HG02938 (cell line): ENCODE measurements around the gene CMIP.

Source experiments
- ATAC-seq: cut with Tn5 transposase; IDR thresholded peaks from one replicate; pipeline ENCODE4 v1.9.1; 2021; ENCODE audit warnings: mild to moderate bottlenecking, moderate library complexity; ENCODE audit not compliant: unreplicated experiment

The CMIP gene

GRCh38 chr16:81445966-81446906 lies 1.6 kb downstream of the CMIP start:
- ATAC-seq = no peak

DNA sequence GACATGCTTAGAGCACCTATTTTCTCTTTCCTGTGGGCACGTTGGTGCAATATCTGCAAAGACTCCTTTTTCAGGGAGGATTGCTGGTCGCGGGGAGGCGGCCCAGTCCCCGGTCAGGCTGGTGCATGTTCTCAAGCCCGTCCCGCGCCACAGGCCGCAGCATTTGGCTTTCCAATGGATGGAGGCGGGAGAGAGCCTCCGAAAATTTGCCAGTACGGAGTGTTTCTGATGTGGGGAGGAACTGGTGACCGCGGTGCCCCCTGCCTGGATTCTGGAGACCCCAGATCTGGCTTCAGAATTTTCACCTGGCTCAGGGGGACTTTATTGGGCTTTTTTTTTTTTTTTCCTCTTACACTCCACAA lies 2.3 kb downstream of the CMIP start:
- ATAC-seq = no peak

GRCh38 chr16:81447383-81448101 lies 2.9 kb downstream of the CMIP start:
- no peak for ATAC-seq

- no peak for ATAC-seq
These were observed 3.8 kb downstream of the CMIP start for GRCh38 chr16:81448154-81449131.

DNA sequence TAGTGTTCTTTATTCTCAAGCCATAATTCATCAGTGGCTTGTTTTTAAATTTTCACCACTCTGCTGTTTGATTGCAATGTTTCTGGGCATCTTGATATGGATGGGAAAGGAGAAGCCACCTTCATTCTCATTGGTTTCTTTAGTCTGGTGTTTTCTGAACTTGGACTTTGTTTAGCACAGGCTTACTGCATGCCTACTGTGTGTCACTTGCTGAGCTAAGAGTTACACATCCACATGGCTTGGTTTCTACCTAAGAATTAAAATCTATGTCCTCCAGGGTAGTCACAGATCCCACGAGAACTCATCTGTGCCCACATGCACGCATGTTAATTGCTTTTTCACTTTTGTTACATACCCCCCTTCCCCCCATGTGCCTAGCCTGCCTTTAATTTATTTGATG lies 4.6 kb downstream of the CMIP start:
- no peak for ATAC-seq

DNA sequence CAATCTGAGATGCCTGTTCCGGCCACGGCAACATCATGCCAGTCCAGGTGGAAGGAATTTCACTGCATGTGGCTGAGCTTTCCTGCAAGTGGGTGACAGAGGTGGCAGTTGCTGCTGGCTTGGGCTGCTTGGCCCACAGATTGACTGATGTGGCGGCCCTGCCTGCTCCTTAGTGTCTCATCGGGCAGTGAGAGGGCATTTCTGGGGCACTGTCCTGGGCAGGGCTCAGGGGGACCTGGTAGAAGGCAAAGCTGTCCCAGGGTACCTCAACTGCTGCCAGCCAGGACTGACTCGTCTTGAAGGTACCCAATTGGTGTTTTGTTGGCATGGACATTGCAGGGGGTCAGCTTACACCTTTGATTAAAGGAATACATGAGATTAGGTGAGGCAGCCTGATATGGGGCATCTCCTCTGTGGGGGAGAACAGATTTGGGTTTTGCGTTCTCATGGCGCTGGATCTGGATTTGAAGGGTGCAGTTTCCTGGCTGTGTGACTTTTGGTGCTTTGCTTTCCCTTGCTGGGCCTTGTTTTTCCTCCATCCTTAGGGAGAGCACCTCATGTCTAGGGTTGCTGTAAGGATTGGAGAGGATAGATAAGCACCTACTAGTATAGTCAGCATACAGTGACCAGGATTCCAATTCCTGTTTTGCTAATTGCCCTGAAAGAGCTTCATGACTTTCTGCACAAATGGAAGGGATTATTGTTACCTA lies 5.4 kb downstream of the CMIP start:
- no peak for ATAC-seq

DNA sequence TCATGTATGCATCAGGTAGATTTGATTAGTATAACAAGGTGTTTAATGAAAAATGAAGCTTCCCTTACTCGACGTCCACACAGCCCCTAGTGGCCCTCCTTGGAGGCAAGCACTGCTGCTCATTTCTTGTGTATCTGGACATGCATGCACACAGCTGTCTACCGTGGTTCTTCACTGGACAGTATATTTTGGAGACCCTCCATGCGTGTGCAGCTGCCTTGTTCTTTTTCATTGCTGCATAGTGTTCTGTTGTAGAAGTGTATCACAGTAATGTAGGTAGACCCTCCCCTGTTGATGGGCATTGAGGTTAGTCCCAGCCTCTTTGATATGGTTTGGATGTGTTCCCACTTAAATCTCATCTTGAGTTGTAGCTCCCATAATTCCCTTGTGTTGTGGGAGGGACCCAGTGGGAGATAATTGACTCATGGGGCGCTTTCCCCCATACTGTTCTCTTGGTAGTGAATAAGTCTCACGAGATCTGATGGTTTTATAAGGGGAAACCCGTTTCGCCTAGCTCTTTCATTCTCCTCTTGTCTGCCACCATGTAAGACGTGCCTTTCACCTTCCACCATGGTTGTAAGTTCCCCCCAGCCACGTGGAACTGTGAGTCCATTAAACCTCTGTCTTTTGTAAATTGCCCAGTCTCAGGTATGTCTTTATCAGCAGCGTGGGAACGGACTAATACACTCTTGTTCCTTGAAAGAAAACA lies 6.3 kb downstream of the CMIP start:
- no peak for ATAC-seq

DNA sequence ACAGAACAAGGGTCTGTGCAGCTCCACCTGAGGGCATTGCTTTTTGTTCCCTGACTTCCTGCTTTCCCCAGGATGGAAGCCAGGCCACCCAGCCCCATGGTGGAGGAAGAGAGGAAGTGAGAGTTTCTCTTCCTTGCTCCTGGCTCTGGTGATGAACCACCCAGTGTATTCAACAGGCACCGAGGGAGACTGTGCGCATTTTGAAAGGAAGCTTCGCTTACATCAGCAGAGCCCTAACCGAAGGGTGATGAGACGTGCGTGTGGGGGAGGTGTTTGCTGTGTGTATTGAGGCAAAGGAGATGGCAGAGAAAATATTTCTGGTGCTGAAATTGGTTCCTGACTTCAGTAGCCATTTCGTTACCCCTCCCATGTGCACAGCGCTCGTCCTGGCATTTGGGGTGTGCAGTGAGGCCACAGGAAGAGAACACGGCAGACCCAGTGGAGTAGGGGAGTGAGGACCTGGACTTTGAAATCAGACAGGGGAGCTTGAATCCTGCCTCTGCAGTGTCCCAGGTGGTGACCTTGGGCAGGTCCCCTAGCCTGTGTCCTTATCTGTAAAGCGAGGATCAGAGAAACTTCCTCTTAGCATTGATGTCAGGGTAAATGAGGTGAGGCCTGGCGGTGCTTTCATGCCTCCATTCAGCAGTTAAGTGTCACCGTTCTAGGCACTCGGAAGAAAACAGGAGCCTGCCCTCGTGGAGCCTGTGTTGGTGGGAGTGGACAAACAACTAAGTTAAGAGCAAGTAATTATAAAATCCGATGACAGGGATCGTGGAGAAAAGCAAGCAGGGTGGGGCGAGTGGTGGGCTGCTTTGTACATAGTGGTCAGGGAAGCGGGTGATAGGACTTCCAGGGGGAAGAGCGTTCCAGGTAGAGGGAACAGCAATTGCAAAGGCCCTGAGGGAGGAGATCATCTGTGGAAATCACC lies 7.4 kb downstream of the CMIP start:
- ATAC-seq = no peak

DNA sequence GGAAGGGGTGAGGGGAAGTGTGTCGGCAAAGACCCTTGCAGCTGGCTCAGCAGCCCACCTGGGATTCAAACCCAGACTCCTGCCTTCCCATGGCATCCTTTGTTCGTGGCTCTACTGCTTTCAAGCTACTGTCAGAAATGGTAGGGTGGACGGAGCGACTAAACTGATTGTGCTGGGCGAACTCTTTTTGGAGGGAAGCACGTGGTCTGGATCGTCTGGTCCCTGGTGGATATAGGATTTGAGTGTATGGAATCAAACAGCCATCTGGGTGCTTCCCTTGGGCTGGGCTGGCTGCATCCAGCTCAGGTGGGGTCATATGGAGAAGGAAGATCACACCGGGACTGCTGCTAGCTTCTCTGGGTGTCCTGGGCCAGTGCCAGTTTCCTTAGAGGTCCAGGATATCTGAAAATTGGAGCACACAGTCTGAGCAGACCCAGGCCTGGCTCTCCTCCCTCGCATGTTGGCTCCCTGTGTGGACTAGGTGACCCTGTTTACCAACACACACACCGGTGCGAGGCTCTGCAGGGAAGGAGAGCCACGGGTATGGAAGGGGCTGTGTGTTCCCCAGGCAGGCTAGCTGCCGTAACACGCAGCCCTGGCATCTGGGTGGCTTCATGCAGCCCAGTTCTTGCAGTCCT lies 8.6 kb downstream of the CMIP start:
- ATAC-seq = no peak

GRCh38 chr16:81454044-81454443 lies 9.4 kb downstream of the CMIP start:
- ATAC-seq = no peak

DNA sequence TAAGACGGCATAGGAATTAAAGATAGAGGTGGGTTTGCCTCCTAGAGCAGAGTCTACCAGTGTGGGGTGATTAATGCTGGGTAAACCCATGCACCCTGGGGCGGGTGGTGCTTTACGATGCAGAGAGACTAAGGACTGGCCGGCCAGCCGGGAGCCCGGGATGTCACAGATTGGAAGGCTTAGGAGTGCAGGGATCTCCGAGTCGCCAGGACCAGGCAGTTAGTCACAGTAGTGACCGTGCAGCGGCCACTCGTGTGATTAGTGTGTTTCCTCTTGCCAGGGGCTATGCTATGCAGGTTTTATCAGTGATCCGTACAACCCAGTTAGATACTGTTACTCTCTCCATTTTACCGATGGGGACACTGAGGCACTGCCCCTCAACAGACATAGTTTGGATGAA lies 10.4 kb downstream of the CMIP start:
- ATAC-seq = no peak

DNA sequence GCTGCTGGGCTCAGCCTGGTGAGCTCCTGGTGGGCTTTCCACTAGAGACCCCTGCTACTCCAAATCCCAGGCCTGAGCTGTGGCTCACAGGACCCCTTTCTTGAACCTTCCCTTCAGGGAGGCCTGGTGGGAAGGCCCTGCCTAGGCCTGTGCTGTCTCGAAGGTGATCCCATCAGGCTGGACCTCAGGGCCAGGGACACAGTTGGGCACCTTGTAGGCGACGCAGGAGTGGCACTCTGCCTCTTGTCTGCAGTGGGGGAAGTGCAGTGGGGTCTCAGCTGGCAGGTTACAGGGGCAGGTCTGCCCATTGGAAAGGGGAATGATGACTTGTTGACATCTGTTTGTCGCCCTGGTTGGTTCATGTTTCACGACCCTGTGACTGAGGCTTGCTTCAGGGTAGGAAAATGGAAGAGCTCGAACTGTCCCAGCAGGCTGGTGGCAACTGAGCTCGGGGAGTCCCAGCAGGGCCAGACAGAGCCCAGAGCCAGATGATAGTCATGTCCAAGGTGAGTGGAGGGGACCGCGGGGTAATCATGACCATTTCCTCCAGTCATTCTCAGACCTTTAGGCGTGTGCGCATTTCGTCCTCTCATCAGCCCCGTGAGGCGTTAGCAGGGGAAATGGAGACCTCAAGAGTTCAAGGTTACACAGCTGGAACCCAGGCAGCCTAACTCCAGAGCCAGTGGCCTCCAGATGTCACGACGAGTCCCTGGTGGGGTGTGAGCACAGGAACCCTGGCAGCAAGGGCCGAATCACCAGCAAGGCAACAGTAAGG lies 11.3 kb downstream of the CMIP start:
- no peak for ATAC-seq

GRCh38 chr16:81456523-81457325 lies 12.1 kb downstream of the CMIP start:
- no peak for ATAC-seq

DNA sequence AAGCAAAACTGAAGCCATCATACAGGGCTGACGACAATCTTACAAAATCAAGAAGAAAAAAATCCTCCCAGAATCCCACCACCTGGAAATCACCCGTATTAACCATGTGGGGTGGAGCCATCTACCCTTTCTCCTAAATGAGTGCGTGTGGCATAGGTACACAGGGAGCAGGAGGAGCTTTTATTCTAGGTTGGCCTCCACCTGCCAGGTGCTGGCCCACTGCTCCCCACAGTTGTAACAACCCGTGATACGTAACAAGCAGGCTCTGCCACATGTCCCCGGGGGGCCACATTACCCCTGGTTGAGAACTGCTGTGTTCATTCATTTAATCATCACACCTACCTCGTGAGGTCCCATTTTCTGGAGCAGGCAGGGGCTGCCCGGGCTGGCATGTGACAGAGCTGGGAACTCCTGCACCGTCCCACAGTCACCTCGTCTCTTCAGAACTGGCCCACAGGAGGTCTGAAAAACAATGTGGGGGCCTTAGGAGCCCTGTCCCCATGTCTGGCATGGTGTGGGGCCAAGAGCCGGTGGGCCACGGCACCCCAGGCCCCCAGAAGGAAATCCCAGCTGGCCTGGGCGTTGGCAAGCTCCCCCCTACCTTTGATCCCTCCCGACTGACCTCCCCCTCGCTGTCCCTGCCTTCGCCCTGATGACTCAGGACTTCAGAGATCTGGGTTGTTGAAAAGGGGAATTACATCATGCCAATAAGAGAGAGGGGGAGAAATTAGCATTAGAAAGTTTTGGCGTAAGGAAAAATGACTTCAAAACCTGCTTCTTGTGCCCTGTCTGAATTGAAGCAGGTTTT lies 12.9 kb downstream of the CMIP start:
- ATAC-seq = no peak

- ATAC-seq = no peak
These were observed 13.6 kb downstream of the CMIP start for GRCh38 chr16:81458149-81458669.
